ENCODE measurements around the gene PHF21A. TPM values are rescaled to one million over a fixed set of nuclear protein-coding genes. Genes with fewer than 3 reads are reported as not detected.

PHF21A gene
- total RNA-seq, 1 donor from 2014 or later: 45.4 TPM

DNA sequence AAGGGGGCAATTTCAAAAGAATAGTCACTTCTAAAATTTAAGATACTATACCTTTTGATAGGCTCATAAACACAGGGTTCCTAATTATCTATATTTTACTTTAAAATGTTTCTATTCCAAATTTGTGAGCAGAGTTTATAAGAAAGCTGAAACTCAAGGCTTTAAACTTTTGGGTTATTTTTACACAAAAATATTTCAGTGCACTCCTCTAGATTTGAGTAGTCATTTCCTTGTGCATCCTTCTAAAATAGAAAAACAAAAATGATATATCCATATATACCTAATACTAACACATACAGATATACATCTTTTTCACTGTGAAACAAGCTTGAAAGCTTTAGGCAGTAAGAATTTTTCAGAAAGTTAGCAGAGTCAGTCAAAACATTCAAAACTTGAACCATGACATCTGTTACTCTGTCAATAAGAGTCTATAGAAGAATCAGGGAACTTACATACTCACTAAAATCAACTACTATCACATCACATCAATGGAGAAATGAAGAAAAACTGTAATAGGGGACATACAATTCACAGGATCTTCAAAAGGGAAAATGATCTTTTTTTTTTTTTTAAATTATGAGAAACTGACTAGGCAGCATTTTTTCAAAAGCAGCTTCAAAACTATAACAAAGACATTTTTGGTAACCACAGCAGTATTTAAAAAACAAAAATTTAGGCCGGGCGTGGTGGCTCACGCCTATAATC, 5.1 kb downstream of the PHF21A start:
- no peak overlapping the region for H3K4me3 ChIP-seq
- no peak for ATAC-seq

DNA sequence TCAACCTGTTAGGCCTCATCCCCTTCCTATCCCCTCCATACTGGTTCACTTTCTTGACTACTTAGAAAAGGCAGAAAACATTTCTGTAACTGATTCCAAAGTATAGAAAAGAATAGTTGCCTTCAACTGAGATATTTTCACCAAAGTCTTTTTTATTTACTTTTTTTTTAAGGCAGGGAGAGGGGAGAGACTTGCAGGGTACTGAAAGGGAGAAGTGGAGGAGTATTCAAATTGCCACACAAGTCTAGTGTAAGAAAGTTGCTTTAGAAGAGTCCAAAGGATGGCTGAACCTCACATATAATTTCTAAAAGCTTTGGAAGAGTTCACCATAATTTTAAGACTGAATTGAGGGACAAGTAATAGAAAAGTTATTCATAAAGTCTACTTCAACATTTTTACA, 6.3 kb downstream of the PHF21A start:
- H3K4me1 ChIP-seq: peaks cover 54% of the 10 kb centered on the region
- H3K27me3 ChIP-seq: no peaks in the 10 kb centered on the region
- no peak overlapping the region for H3K27ac ChIP-seq

More for the DNA sequence above, 5.1 kb downstream of the PHF21A start:
- DNase-seq: no peak
- Histone ChIP-seq H3K27ac (peak overlapping the region; percentile 12), H3K4me1 (peaks cover 54% of the 10 kb centered on the region), H3K27me3 (no peaks in the 10 kb centered on the region), H3K9me3 (no peaks in the 10 kb centered on the region), H3K36me3 (no peaks in the 10 kb centered on the region)
- intact Hi-C loops (cut with DNase I): no loop called here
- TF ChIP-seq, protein P1, sequence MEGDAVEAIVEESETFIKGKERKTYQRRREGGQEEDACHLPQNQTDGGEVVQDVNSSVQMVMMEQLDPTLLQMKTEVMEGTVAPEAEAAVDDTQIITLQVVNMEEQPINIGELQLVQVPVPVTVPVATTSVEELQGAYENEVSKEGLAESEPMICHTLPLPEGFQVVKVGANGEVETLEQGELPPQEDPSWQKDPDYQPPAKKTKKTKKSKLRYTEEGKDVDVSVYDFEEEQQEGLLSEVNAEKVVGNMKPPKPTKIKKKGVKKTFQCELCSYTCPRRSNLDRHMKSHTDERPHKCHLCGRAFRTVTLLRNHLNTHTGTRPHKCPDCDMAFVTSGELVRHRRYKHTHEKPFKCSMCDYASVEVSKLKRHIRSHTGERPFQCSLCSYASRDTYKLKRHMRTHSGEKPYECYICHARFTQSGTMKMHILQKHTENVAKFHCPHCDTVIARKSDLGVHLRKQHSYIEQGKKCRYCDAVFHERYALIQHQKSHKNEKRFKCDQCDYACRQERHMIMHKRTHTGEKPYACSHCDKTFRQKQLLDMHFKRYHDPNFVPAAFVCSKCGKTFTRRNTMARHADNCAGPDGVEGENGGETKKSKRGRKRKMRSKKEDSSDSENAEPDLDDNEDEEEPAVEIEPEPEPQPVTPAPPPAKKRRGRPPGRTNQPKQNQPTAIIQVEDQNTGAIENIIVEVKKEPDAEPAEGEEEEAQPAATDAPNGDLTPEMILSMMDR (IDR thresholded peaks at IDR 0.05): no peak

DNA sequence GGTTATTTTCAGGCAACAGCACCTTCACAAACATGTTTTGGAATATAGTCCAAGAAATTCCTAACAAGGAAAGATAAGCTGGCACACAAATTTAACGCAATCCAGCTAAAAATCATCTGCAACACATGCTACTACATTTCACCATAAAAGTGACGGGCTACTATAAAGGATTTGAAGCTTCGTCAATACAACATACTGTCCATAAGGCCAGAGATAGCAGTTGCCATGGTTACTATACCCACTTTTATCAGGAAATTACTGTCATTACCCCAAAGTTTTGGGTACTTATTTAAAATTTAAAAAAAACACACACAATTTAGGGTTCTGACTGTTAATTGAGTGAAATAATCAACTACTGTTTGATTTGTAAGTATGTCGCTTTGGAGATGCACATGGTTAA, 6.9 kb downstream of the PHF21A start:
- Histone ChIP-seq H3K27me3 (no peaks in the 10 kb centered on the region), H3K9me3 (no peaks in the 10 kb centered on the region), H3K4me1 (peaks cover 54% of the 10 kb centered on the region), H3K4me3 (no peak overlapping the region), H3K36me3 (no peaks in the 10 kb centered on the region), H3K27ac (no peak overlapping the region)
- no peak for ATAC-seq
- intact Hi-C loops (cut with DNase I): no loop called here
- TF ChIP-seq, protein P1 (IDR thresholded peaks at IDR 0.05): no peak
- DNase-seq: no peak

More for the DNA sequence above, 6.3 kb downstream of the PHF21A start:
- ATAC-seq (no peak), DNase-seq (no peak)
- H3K4me3 ChIP-seq: no peak overlapping the region
- H3K9me3 ChIP-seq: no peaks in the 10 kb centered on the region
- intact Hi-C loops (cut with DNase I): no loop called here
- TF ChIP-seq, protein P1 (IDR thresholded peaks at IDR 0.05): no peak
- H3K36me3 ChIP-seq: no peaks in the 10 kb centered on the region

DNA sequence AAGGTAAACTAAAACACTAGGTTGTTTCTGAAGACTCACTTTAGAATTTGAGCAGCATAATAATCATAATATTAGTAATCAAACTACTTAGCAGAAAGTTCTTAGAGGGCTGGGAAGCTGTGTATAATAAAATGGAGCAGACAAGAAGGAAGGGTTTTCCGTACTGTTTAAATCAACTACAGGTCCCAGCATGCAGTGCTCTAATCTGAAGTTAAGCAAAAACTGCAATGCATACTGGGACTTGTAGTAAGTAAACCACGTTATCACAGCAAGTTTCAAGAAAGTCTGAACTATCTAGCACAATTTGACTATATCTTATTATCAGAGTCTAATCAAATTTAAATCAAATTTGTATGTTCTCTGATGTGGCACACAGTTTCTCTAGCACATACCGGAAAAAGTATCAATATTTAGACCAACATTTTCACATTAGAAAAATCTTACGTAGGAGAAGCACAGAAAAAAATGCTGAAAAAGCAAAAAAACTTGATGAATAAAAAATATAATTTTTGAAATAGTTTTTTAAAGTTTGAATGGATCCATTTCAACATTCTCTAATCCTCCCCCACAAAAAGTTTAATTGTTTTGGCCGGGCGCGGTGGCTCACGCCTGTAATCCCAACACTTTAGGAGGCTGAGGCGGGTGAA, 8.2 kb downstream of the PHF21A start:
- intact Hi-C loops (cut with DNase I): no loop called here
- no peaks in the 10 kb centered on the region for H3K9me3 ChIP-seq
- H3K27ac ChIP-seq: no peak overlapping the region
- H3K36me3 ChIP-seq: no peaks in the 10 kb centered on the region
- TF ChIP-seq, protein P1 (IDR thresholded peaks at IDR 0.05): no peak
- H3K4me3 ChIP-seq: peak overlapping the region; percentile 14
- peak; percentile 97 for ATAC-seq
- no peaks in the 10 kb centered on the region for H3K27me3 ChIP-seq
- DNase-seq: no peak
- peaks cover 47% of the 10 kb centered on the region for H3K4me1 ChIP-seq

DNA sequence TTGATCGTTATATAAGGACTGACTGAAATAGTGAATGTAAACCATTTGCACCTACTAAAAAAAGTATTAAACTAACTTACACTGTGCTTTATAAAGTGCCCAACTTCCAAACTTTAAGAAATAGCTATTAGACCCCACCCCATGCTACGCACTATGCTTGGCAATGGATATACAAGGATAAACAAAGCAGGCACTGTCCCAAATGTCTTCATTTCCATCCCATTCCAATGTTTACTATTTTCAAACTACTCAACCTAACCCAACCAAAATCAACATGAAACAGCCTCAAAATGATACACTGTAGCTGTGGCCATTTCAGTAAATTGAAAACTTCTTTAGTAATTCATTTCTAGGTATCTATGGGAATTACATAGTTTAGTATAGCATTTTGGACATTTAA, 12.5 kb downstream of the PHF21A start:
- no peaks in the 10 kb centered on the region for H3K9me3 ChIP-seq
- no peaks in the 10 kb centered on the region for H3K36me3 ChIP-seq
- H3K4me3 ChIP-seq: no peak overlapping the region
- H3K4me1 ChIP-seq: peaks cover 23% of the 10 kb centered on the region
- no peak overlapping the region for H3K27ac ChIP-seq
- no peak for ATAC-seq
- TF ChIP-seq, protein P1 (IDR thresholded peaks at IDR 0.05): no peak
- DNase-seq: no peak
- intact Hi-C loops (cut with DNase I): no loop called here
- H3K27me3 ChIP-seq: no peaks in the 10 kb centered on the region
